ENCODE results near the gene NOS3. TPM values are rescaled to one million over a fixed set of nuclear protein-coding genes. Genes with fewer than 3 reads are reported as not detected.

Gene NOS3
- total and polyA plus RNA-seq, 2 experiments from 2014 or later, result 2.6 to 6.1 TPM

DNA sequence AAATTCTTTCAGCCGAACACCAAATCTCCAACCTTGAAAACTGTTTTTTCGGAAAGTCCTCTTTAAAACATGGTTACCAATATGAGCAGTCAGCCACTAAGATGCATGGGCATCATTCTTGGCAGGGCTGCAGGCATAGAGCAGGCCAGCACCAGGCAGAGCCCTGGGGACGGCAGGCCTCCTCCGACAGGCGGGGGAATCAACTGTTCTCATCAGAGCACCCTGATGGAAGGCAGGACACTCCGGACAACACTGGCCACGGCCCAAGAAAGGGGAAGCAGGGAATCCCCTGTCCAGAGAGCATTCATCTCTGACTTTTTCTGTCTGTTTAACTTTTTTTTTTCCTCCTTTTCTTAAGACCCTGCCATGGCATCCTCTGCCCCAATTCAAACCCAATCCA lies 1.4 kb upstream of the NOS3 start (continued):
- TF ChIP-seq, protein P1, sequence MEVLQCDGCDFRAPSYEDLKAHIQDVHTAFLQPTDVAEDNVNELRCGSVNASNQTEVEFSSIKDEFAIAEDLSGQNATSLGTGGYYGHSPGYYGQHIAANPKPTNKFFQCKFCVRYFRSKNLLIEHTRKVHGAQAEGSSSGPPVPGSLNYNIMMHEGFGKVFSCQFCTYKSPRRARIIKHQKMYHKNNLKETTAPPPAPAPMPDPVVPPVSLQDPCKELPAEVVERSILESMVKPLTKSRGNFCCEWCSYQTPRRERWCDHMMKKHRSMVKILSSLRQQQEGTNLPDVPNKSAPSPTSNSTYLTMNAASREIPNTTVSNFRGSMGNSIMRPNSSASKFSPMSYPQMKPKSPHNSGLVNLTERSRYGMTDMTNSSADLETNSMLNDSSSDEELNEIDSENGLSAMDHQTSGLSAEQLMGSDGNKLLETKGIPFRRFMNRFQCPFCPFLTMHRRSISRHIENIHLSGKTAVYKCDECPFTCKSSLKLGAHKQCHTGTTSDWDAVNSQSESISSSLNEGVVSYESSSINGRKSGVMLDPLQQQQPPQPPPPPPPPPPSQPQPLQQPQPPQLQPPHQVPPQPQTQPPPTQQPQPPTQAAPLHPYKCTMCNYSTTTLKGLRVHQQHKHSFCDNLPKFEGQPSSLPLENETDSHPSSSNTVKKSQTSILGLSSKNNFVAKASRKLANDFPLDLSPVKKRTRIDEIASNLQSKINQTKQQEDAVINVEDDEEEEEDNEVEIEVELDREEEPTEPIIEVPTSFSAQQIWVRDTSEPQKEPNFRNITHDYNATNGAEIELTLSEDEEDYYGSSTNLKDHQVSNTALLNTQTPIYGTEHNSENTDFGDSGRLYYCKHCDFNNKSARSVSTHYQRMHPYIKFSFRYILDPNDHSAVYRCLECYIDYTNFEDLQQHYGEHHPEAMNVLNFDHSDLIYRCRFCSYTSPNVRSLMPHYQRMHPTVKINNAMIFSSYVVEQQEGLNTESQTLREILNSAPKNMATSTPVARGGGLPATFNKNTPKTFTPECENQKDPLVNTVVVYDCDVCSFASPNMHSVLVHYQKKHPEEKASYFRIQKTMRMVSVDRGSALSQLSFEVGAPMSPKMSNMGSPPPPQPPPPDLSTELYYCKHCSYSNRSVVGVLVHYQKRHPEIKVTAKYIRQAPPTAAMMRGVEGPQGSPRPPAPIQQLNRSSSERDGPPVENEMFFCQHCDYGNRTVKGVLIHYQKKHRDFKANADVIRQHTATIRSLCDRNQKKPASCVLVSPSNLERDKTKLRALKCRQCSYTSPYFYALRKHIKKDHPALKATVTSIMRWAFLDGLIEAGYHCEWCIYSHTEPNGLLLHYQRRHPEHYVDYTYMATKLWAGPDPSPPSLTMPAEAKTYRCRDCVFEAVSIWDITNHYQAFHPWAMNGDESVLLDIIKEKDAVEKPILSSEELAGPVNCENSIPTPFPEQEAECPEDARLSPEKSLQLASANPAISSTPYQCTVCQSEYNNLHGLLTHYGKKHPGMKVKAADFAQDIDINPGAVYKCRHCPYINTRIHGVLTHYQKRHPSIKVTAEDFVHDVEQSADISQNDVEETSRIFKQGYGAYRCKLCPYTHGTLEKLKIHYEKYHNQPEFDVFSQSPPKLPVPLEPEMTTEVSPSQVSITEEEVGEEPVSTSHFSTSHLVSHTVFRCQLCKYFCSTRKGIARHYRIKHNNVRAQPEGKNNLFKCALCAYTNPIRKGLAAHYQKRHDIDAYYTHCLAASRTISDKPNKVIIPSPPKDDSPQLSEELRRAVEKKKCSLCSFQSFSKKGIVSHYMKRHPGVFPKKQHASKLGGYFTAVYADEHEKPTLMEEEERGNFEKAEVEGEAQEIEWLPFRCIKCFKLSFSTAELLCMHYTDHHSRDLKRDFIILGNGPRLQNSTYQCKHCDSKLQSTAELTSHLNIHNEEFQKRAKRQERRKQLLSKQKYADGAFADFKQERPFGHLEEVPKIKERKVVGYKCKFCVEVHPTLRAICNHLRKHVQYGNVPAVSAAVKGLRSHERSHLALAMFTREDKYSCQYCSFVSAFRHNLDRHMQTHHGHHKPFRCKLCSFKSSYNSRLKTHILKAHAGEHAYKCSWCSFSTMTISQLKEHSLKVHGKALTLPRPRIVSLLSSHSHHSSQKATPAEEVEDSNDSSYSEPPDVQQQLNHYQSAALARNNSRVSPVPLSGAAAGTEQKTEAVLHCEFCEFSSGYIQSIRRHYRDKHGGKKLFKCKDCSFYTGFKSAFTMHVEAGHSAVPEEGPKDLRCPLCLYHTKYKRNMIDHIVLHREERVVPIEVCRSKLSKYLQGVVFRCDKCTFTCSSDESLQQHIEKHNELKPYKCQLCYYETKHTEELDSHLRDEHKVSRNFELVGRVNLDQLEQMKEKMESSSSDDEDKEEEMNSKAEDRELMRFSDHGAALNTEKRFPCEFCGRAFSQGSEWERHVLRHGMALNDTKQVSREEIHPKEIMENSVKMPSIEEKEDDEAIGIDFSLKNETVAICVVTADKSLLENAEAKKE (CRISPR knock-in tag; IDR thresholded peaks at IDR 0.05), result no peak
- TF ChIP-seq, protein P2, sequence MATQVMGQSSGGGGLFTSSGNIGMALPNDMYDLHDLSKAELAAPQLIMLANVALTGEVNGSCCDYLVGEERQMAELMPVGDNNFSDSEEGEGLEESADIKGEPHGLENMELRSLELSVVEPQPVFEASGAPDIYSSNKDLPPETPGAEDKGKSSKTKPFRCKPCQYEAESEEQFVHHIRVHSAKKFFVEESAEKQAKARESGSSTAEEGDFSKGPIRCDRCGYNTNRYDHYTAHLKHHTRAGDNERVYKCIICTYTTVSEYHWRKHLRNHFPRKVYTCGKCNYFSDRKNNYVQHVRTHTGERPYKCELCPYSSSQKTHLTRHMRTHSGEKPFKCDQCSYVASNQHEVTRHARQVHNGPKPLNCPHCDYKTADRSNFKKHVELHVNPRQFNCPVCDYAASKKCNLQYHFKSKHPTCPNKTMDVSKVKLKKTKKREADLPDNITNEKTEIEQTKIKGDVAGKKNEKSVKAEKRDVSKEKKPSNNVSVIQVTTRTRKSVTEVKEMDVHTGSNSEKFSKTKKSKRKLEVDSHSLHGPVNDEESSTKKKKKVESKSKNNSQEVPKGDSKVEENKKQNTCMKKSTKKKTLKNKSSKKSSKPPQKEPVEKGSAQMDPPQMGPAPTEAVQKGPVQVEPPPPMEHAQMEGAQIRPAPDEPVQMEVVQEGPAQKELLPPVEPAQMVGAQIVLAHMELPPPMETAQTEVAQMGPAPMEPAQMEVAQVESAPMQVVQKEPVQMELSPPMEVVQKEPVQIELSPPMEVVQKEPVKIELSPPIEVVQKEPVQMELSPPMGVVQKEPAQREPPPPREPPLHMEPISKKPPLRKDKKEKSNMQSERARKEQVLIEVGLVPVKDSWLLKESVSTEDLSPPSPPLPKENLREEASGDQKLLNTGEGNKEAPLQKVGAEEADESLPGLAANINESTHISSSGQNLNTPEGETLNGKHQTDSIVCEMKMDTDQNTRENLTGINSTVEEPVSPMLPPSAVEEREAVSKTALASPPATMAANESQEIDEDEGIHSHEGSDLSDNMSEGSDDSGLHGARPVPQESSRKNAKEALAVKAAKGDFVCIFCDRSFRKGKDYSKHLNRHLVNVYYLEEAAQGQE (IDR thresholded peaks at IDR 0.05; ENCODE audit: unreplicated experiment), result no peak

DNA sequence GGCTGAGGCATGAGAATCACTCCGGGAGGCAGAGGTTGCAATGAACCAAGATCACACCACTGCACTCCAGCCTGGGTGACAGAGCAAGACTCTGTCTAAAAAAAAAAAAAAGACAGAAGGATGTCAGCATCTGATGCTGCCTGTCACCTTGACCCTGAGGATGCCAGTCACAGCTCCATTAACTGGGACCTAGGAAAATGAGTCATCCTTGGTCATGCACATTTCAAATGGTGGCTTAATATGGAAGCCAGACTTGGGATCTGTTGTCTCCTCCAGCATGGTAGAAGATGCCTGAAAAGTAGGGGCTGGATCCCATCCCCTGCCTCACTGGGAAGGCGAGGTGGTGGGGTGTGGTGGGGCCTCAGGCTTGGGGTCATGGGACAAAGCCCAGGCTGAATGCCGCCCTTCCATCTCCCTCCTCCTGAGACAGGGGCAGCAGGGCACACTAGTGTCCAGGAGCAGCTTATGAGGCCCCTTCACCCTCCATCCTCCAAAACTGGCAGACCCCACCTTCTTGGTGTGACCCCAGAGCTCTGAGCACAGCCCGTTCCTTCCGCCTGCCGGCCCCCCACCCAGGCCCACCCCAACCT lies 1.3 kb downstream of the NOS3 start:
- Histone ChIP-seq H3F3A (replicated peaks; ENCODE audit: low read depth) (no peaks in the 10 kb centered on the region), H3K4me2 (no peak overlapping the region), H3K4me3 (no peak overlapping the region), H3K36me3 (ENCODE audit: insufficient read depth) (no peaks in the 10 kb centered on the region), H2AFZ (no peak overlapping the region), H3K79me2 (replicated peaks; ENCODE audit: insufficient read depth) (no peaks in the 10 kb centered on the region), H3K4me1 (ENCODE audit: insufficient read depth) (peaks cover 12% of the 10 kb centered on the region), H3K9me2 (ENCODE audit: insufficient read depth) (no peaks in the 10 kb centered on the region), H4K20me1 (replicated peaks; ENCODE audit: insufficient read depth) (no peaks in the 10 kb centered on the region), H3K27ac (ENCODE audit: low read depth) (no peak overlapping the region), H3K27me3 (ENCODE audit: insufficient read depth) (no peaks in the 10 kb centered on the region)
- H3K36me3 Mint-ChIP-seq (ENCODE audit: low read depth), result peaks cover 26% of the 10 kb centered on the region
- ATAC-seq, result no peak
- H3K4me1 Mint-ChIP-seq, result peaks cover 15% of the 10 kb centered on the region
- H3K27ac Mint-ChIP-seq, result no peak overlapping the region
- no peak for DNase-seq (ENCODE audit: low spot score)
- peaks cover 16% of the 10 kb centered on the region for H3K27me3 Mint-ChIP-seq (ENCODE audit: insufficient read depth, low read depth, poor library complexity)
- TF ChIP-seq STAT1 (IDR thresholded peaks at IDR 0.05; ENCODE audit: unreplicated experiment), result no peak
- no peak for TF ChIP-seq JUNB (IDR thresholded peaks at IDR 0.05; ENCODE audit: unreplicated experiment)
- no peak for TF ChIP-seq CREB1 (CRISPR knock-in tag; IDR thresholded peaks at IDR 0.05; ENCODE audit: low read depth)
- TF ChIP-seq, protein P3, sequence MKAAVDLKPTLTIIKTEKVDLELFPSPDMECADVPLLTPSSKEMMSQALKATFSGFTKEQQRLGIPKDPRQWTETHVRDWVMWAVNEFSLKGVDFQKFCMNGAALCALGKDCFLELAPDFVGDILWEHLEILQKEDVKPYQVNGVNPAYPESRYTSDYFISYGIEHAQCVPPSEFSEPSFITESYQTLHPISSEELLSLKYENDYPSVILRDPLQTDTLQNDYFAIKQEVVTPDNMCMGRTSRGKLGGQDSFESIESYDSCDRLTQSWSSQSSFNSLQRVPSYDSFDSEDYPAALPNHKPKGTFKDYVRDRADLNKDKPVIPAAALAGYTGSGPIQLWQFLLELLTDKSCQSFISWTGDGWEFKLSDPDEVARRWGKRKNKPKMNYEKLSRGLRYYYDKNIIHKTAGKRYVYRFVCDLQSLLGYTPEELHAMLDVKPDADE (IDR thresholded peaks at IDR 0.05), result no peak
- H3K9me3 Mint-ChIP-seq, result peaks cover 26% of the 10 kb centered on the region
- no peak overlapping the region for H3K4me3 Mint-ChIP-seq

All from GM23338 (cell line).